ENCODE measurements around the gene GPR146.

GPR146 gene

GRCh38 chr7:1004018-1004852 lies 40.1 kb upstream of the GPR146 start:
- Histone ChIP-seq H3K18ac (ENCODE audit: low read length) (no peak overlapping the region), H3K36me3 (ENCODE audit: control insufficient read depth, insufficient read depth, low read length) (no peaks in the 10 kb centered on the region), H3K4me2 (ENCODE audit: low read length) (no peak overlapping the region), H4K8ac (ENCODE audit: low read depth, low read length) (no peak overlapping the region), H3K27me3 (ENCODE audit: insufficient read depth, low read length, poor library complexity) (no peaks in the 10 kb centered on the region), H3K79me1 (ENCODE audit: low read length) (peaks cover 2% of the 10 kb centered on the region), H2AK5ac (ENCODE audit: low read length) (no peak overlapping the region), H3K56ac (ENCODE audit: low read length) (no peak overlapping the region), H3K9ac (ENCODE audit: low read length) (no peak overlapping the region), H3K23ac (ENCODE audit: low read length) (no peak overlapping the region), H3K79me2 (ENCODE audit: control insufficient read depth, insufficient read depth, low read length) (no peaks in the 10 kb centered on the region), H4K5ac (ENCODE audit: low read length) (no peak overlapping the region), H2BK15ac (replicated peaks; ENCODE audit: low read depth) (no peak overlapping the region), H3K4ac (ENCODE audit: low read depth, low read length) (no peak overlapping the region), H3K27ac (ENCODE audit: low read depth, low read length) (no peak overlapping the region), H2BK5ac (ENCODE audit: low read length) (no peak overlapping the region), H3K4me3 (ENCODE audit: low read length) (no peak overlapping the region), H3K4me1 (ENCODE audit: control insufficient read depth, low read depth, low read length) (no peaks in the 10 kb centered on the region), H2BK120ac (ENCODE audit: low read depth, low read length) (no peak overlapping the region)
- WGBS (ENCODE audit: extremely low coverage, insufficient coverage, low lambda C conversion rate) = no CpG with 5 or more reads among the region's 32 CpGs
- DNase-seq = no peak

GRCh38 chr7:1005303-1005702 lies 39.0 kb upstream of the GPR146 start:
- no CpG with 5 or more reads among the region's 21 CpGs for WGBS (ENCODE audit: extremely low coverage, insufficient coverage, low lambda C conversion rate)
- H2AK5ac ChIP-seq (ENCODE audit: low read length) = no peak overlapping the region

DNA sequence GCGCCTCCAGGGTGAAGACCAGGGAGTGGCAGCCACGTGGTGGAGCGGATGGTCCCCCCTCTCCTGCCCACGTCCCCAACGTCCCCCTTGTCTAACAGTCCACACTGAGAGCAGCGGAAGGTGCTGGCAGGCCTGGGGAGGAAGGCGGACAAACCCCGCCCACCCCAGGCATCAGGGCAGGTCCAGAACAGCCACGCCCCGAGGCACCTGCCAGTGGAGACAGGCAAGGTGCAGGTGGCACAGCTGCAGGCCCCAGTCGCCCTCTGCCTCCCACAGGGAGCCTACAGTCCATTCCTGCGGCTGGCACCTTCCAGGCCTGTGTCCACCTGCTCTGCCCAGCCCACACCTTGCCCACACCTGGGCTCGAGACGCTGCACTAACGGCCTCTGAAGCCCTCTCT lies 36.4 kb upstream of the GPR146 start:
- no peak overlapping the region for H2AK5ac ChIP-seq (ENCODE audit: low read length)
- no peak overlapping the region for H3K56ac ChIP-seq (ENCODE audit: low read length)
- no peak overlapping the region for H2BK5ac ChIP-seq (ENCODE audit: low read length)
- H3K27ac ChIP-seq (ENCODE audit: low read depth, low read length) = no peak overlapping the region
- H3K27me3 ChIP-seq (ENCODE audit: insufficient read depth, low read length, poor library complexity) = no peaks in the 10 kb centered on the region
- H3K79me2 ChIP-seq (ENCODE audit: control insufficient read depth, insufficient read depth, low read length) = no peaks in the 10 kb centered on the region
- H4K8ac ChIP-seq (ENCODE audit: low read depth, low read length) = no peak overlapping the region
- H3K4me1 ChIP-seq (ENCODE audit: control insufficient read depth, low read depth, low read length) = no peaks in the 10 kb centered on the region
- no peak overlapping the region for H2BK15ac ChIP-seq (replicated peaks; ENCODE audit: low read depth)
- no CpG with 5 or more reads among the region's 15 CpGs for WGBS (ENCODE audit: extremely low coverage, insufficient coverage, low lambda C conversion rate)
- no peak overlapping the region for H3K23ac ChIP-seq (ENCODE audit: low read length)
- no peak for DNase-seq
- H3K36me3 ChIP-seq (ENCODE audit: control insufficient read depth, insufficient read depth, low read length) = no peaks in the 10 kb centered on the region
- no peak overlapping the region for H3K4ac ChIP-seq (ENCODE audit: low read depth, low read length)
- peaks cover 2% of the 10 kb centered on the region for H3K79me1 ChIP-seq (ENCODE audit: low read length)
- no peak overlapping the region for H3K4me2 ChIP-seq (ENCODE audit: low read length)
- no peak overlapping the region for H3K18ac ChIP-seq (ENCODE audit: low read length)
- H2BK120ac ChIP-seq (ENCODE audit: low read depth, low read length) = no peak overlapping the region
- H3K4me3 ChIP-seq (ENCODE audit: low read length) = no peak overlapping the region
- H4K5ac ChIP-seq (ENCODE audit: low read length) = no peak overlapping the region
- H3K9ac ChIP-seq (ENCODE audit: low read length) = no peak overlapping the region

More at GRCh38 chr7:1005303-1005702, 39.0 kb upstream of the GPR146 start:
- DNase-seq = no peak
- H3K79me2 ChIP-seq (ENCODE audit: control insufficient read depth, insufficient read depth, low read length) = no peaks in the 10 kb centered on the region
- H4K8ac ChIP-seq (ENCODE audit: low read depth, low read length) = no peak overlapping the region
- H4K5ac ChIP-seq (ENCODE audit: low read length) = no peak overlapping the region
- no peak overlapping the region for H3K23ac ChIP-seq (ENCODE audit: low read length)
- H2BK15ac ChIP-seq (replicated peaks; ENCODE audit: low read depth) = no peak overlapping the region
- H3K27me3 ChIP-seq (ENCODE audit: insufficient read depth, low read length, poor library complexity) = no peaks in the 10 kb centered on the region
- no peak overlapping the region for H2BK5ac ChIP-seq (ENCODE audit: low read length)
- no peak overlapping the region for H3K56ac ChIP-seq (ENCODE audit: low read length)
- no peak overlapping the region for H3K4me2 ChIP-seq (ENCODE audit: low read length)
- no peak overlapping the region for H3K4me3 ChIP-seq (ENCODE audit: low read length)
- no peaks in the 10 kb centered on the region for H3K36me3 ChIP-seq (ENCODE audit: control insufficient read depth, insufficient read depth, low read length)
- H3K79me1 ChIP-seq (ENCODE audit: low read length) = peaks cover 2% of the 10 kb centered on the region
- H3K27ac ChIP-seq (ENCODE audit: low read depth, low read length) = no peak overlapping the region
- no peak overlapping the region for H3K18ac ChIP-seq (ENCODE audit: low read length)
- no peak overlapping the region for H2BK120ac ChIP-seq (ENCODE audit: low read depth, low read length)
- no peaks in the 10 kb centered on the region for H3K4me1 ChIP-seq (ENCODE audit: control insufficient read depth, low read depth, low read length)
- H3K9ac ChIP-seq (ENCODE audit: low read length) = no peak overlapping the region
- H3K4ac ChIP-seq (ENCODE audit: low read depth, low read length) = no peak overlapping the region

DNA sequence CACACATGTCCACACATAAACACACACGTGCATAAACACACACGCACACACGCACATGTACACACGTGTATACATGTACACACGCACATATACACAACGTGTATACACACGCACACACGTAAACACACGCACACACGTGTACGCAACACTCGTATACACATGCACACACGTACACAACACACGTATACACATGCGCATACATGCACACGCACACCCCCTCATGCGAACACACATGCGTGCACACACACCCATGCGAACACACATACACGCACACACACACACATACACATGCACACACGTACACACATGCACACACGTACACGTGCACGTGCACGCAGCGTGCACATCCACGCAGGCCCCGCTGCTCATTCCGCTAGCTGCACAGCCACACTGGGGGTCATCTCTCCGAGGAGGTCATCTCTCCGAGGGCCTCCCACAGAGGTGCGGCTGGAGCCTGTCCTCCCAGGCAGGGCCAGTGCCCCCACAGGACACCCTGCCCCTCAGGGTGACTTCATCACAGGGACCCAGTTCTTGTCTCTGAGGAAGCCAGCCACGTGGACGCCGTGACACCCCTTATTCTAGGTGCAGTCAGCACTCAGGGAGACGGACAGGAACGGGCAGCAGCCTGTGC lies 35.5 kb upstream of the GPR146 start:
- no CpG with 5 or more reads among the region's 37 CpGs for WGBS (ENCODE audit: extremely low coverage, insufficient coverage, low lambda C conversion rate)
- Histone ChIP-seq H2BK15ac (replicated peaks; ENCODE audit: low read depth) (no peak overlapping the region), H2BK5ac (ENCODE audit: low read length) (no peak overlapping the region), H2BK120ac (ENCODE audit: low read depth, low read length) (no peak overlapping the region), H4K8ac (ENCODE audit: low read depth, low read length) (no peak overlapping the region), H3K23ac (ENCODE audit: low read length) (no peak overlapping the region), H4K5ac (ENCODE audit: low read length) (no peak overlapping the region), H2AK5ac (ENCODE audit: low read length) (no peak overlapping the region), H3K36me3 (ENCODE audit: control insufficient read depth, insufficient read depth, low read length) (no peaks in the 10 kb centered on the region), H3K18ac (ENCODE audit: low read length) (no peak overlapping the region), H3K27me3 (ENCODE audit: insufficient read depth, low read length, poor library complexity) (no peaks in the 10 kb centered on the region), H3K79me2 (ENCODE audit: control insufficient read depth, insufficient read depth, low read length) (no peaks in the 10 kb centered on the region), H3K79me1 (ENCODE audit: low read length) (peaks cover 2% of the 10 kb centered on the region), H3K4me3 (ENCODE audit: low read length) (no peak overlapping the region), H3K4me2 (ENCODE audit: low read length) (no peak overlapping the region), H3K27ac (ENCODE audit: low read depth, low read length) (no peak overlapping the region), H3K9ac (ENCODE audit: low read length) (no peak overlapping the region), H3K4me1 (ENCODE audit: control insufficient read depth, low read depth, low read length) (no peaks in the 10 kb centered on the region), H3K4ac (ENCODE audit: low read depth, low read length) (no peak overlapping the region), H3K56ac (ENCODE audit: low read length) (no peak overlapping the region)
- DNase-seq = no peak

DNA sequence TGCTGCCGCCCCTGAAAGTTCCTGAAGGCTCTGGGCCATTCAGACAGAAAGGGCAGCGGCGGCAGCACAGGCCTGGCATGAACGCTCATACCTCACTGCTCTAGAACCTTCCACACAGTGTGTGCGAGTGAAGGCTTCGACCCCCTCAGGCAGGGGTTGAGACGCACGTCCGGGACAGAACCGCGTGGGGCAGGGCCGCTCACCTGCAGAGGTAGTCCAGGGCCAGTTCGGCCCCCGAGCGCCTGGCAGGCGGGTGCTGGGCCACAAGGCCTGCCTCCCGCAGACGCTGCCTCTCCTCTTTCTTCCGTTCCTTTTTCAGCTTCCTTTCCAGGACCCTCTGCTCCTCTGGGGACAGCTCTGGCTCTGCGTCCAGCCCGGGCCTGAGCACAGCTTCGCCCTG lies 34.6 kb upstream of the GPR146 start:
- H3K56ac ChIP-seq (ENCODE audit: low read length) = no peak overlapping the region
- no CpG with 5 or more reads among the region's 22 CpGs for WGBS (ENCODE audit: extremely low coverage, insufficient coverage, low lambda C conversion rate)
- no peaks in the 10 kb centered on the region for H3K4me1 ChIP-seq (ENCODE audit: control insufficient read depth, low read depth, low read length)
- H3K4me2 ChIP-seq (ENCODE audit: low read length) = no peak overlapping the region
- H3K27ac ChIP-seq (ENCODE audit: low read depth, low read length) = no peak overlapping the region
- H3K4me3 ChIP-seq (ENCODE audit: low read length) = no peak overlapping the region
- no peak overlapping the region for H2AK5ac ChIP-seq (ENCODE audit: low read length)
- no peak overlapping the region for H2BK120ac ChIP-seq (ENCODE audit: low read depth, low read length)
- no peak overlapping the region for H3K18ac ChIP-seq (ENCODE audit: low read length)
- no peak overlapping the region for H4K5ac ChIP-seq (ENCODE audit: low read length)
- H3K9ac ChIP-seq (ENCODE audit: low read length) = no peak overlapping the region
- H3K79me2 ChIP-seq (ENCODE audit: control insufficient read depth, insufficient read depth, low read length) = no peaks in the 10 kb centered on the region
- H3K4ac ChIP-seq (ENCODE audit: low read depth, low read length) = no peak overlapping the region
- H2BK15ac ChIP-seq (replicated peaks; ENCODE audit: low read depth) = no peak overlapping the region
- no peak overlapping the region for H2BK5ac ChIP-seq (ENCODE audit: low read length)
- no peak for DNase-seq
- H3K27me3 ChIP-seq (ENCODE audit: insufficient read depth, low read length, poor library complexity) = no peaks in the 10 kb centered on the region
- peaks cover 2% of the 10 kb centered on the region for H3K79me1 ChIP-seq (ENCODE audit: low read length)
- H3K23ac ChIP-seq (ENCODE audit: low read length) = no peak overlapping the region
- no peak overlapping the region for H4K8ac ChIP-seq (ENCODE audit: low read depth, low read length)
- no peaks in the 10 kb centered on the region for H3K36me3 ChIP-seq (ENCODE audit: control insufficient read depth, insufficient read depth, low read length)
